HepG2 (cell line): ENCODE data around the gene MSI2. TPM values are rescaled to one million over a fixed set of nuclear protein-coding genes. Genes with fewer than 3 reads are reported as not detected.

Source experiments
- EHMT2 ChIP-seq: fragments of 200-600 bp; sonication (generic); IDR thresholded peaks from 2 replicates; pipeline ENCODE4 v1.7.0; 2017; ENCODE audit warnings: antibody characterized with exemption, low read depth, low read length, borderline replicate concordance
- FLYWCH1 ChIP-seq: sonication (generic); formaldehyde crosslinking; IDR thresholded peaks from 2 replicates; pipeline ENCODE4 v1.8.1; 2023; ENCODE audit warnings: mild to moderate bottlenecking, missing genetic modification reagents
- HNRNPUL1 ChIP-seq: fragments of 200-400 bp; formaldehyde crosslinking; IDR thresholded peaks from 2 replicates; pipeline ENCODE4 v1.6.1; 2017; ENCODE audit warnings: low read depth, mild to moderate bottlenecking, low read length, moderate library complexity
- HOXA3 ChIP-seq: sonication (generic); formaldehyde crosslinking; IDR thresholded peaks from 2 replicates; pipeline ENCODE4 v1.5.0; 2020; ENCODE audit warnings: missing genetic modification reagents
- MED13 ChIP-seq: sonication (generic); formaldehyde crosslinking; IDR thresholded peaks from 2 replicates; pipeline ENCODE4 v1.5.0; 2020; ENCODE audit warnings: missing genetic modification reagents
- MTA1 ChIP-seq: sonication (generic); formaldehyde crosslinking; IDR thresholded peaks from 2 replicates; pipeline ENCODE4 v1.4.0; 2020; ENCODE audit warnings: missing genetic modification reagents, mild to moderate bottlenecking, borderline replicate concordance
- NFE2 ChIP-seq: sonication (generic); formaldehyde crosslinking; IDR thresholded peaks from 2 replicates; pipeline ENCODE4 v1.4.0; 2020; ENCODE audit warnings: missing genetic modification reagents
- PCBP2 ChIP-seq: fragments of 200-400 bp; formaldehyde crosslinking; optimal IDR thresholded peaks from 2 replicates; pipeline ENCODE3; 2018; ENCODE audit warnings: low read length, low read depth; ENCODE audit not compliant: poor library complexity, severe bottlenecking
- PPARG ChIP-seq: conservative IDR thresholded peaks from 2 replicates; pipeline ENCODE4 v1.6.1; 2016; ENCODE audit warnings: missing biosample characterization, missing genetic modification reagents
- SP5 ChIP-seq: IDR thresholded peaks from 2 replicates; pipeline ENCODE4 v1.6.1; 2016; ENCODE audit warnings: low read depth, borderline replicate concordance
- TAF1 ChIP-seq: sonication (generic); formaldehyde crosslinking; IDR thresholded peaks from 2 replicates; pipeline ENCODE4 v1.4.0; 2020; ENCODE audit warnings: missing genetic modification reagents
- WIZ ChIP-seq: sonication (generic); formaldehyde crosslinking; IDR thresholded peaks from 2 replicates; pipeline ENCODE4 v1.5.1; 2020; ENCODE audit warnings: mild to moderate bottlenecking, missing genetic modification reagents
- ZNF230 ChIP-seq: sonication (generic); formaldehyde crosslinking; IDR thresholded peaks from 2 replicates; pipeline ENCODE4 v1.4.0; 2020; ENCODE audit warnings: mild to moderate bottlenecking, missing genetic modification reagents
- ZNF280B ChIP-seq: sonication (generic); formaldehyde crosslinking; IDR thresholded peaks from 2 replicates; pipeline ENCODE4 v1.5.0; 2020; ENCODE audit warnings: missing genetic modification reagents, mild to moderate bottlenecking, borderline replicate concordance
- ZNF441 ChIP-seq: sonication (generic); formaldehyde crosslinking; IDR thresholded peaks from 2 replicates; pipeline ENCODE4 v1.7.0; 2021; ENCODE audit warnings: missing genetic modification reagents, borderline replicate concordance
- ZNF644 ChIP-seq: IDR thresholded peaks from 2 replicates; pipeline ENCODE4 v1.6.1; 2016; ENCODE audit warnings: low read depth
- ZNF660 ChIP-seq: sonication (generic); formaldehyde crosslinking; IDR thresholded peaks from 2 replicates; pipeline ENCODE4 v1.5.1; 2020; ENCODE audit warnings: mild to moderate bottlenecking, low read depth, missing genetic modification reagents, borderline replicate concordance
- ZNF772 ChIP-seq: sonication (generic); formaldehyde crosslinking; IDR thresholded peaks from 2 replicates; pipeline ENCODE4 v1.5.0; 2020; ENCODE audit warnings: mild to moderate bottlenecking, missing genetic modification reagents
- ZNF891 ChIP-seq: sonication (generic); formaldehyde crosslinking; IDR thresholded peaks from 2 replicates; pipeline ENCODE4 v1.5.0; 2020; ENCODE audit warnings: mild to moderate bottlenecking, missing genetic modification reagents
- ZSCAN22 ChIP-seq: sonication (generic); formaldehyde crosslinking; IDR thresholded peaks from 2 replicates; pipeline ENCODE4 v1.4.0; 2020; ENCODE audit warnings: mild to moderate bottlenecking, missing genetic modification reagents
- polyA plus RNA-seq, 8 experiments: library from polyadenylated mRNA; depleted of rRNA in 3 of 8; stranded (reverse) in 7 of 8; unstranded in 1 of 8; fragments of >200 nt; fragmentation: Illumina TruSeq in 4 of 8; extraction: Trizol in 4 of 8; gene quantifications; 2 replicates each; pipeline versions ENCODE4 v1.2.1 to v1.2.3, GENCODE V29; 2011 to 2016; ENCODE audit warnings: low read depth in 4 of 8, missing spikeins in 1 of 8, mixed read lengths in 1 of 8; ENCODE audit not compliant: insufficient read depth in 1 of 8
- total RNA-seq, 5 experiments: library from RNA; depleted of rRNA; stranded (reverse); fragments of >200 nt; fragmentation: Illumina TruSeq; extraction: Trizol; gene quantifications; 2 replicates each; pipeline ENCODE4 v1.2.3, GENCODE V29; 2016; ENCODE audit warnings: low read depth in 1 of 5
- TF ChIP-seq, protein P1 (sequence below): sonication (generic); formaldehyde crosslinking; IDR thresholded peaks from 2 replicates; pipeline ENCODE4 v1.4.0; 2020; ENCODE audit warnings: missing genetic modification reagents
- TF ChIP-seq, protein P2 (sequence below): IDR thresholded peaks from 2 replicates; pipeline ENCODE4 v1.4.0; 2020; ENCODE audit warnings: mild to moderate bottlenecking, missing genetic modification reagents

The MSI2 gene
- total and polyA plus RNA-seq, 2 of the 13 experiments (the other 11 are each of a cell fraction or from before 2014, with no cell fraction given) = 77.5 to 78.4 TPM

DNA sequence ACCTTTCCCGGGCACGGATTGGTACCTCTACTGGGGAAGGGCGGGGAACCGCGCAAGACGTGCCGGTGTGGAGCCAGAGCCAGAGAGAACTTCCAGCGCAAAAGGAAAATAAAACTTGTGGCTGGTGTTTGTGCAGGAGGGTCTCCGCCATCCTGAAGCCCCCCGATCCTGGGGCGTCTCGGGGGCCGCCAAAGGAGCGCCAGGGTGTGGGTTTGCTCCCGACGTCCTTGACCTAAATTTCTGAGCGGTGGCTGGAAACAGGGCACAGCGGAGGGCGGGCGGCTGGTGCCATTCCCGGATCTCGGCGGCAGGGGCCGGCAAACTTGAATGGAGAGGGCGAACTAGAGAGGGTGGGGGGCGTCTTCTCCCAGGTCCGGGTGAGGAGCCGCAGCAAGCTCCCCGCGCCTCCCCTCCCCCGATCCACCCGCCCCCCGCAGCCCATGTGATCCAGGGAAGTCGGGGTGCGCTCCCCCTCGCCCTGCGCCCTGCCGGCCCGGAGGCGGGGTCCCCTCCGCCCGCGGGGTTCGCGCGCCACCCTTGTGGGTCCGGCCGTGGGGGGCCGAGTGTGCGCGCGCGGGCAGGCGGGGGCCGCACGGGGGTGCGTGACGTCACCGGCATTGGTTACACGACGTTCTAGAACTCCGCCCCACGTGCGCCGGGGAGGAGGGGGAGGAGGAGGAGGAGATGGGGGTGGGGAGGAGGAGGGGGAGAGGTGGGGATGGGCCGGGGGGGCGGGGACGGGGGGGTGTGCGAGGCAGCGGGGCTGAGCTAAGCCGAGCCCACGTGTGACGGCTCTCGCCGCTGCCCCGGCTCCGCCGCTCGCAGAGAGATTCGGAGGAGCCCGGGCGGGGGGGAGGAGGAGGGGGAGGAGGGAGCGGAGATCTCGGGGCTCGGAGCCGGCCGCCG, at the start of gene MSI2 (continued):
- TF ChIP-seq PCBP2 (no peak), ZSCAN22 (no peak), MTA1 (CRISPR knock-in tag) (peak; percentile 58; the same call in 1 of the 2 replicates), MED13 (0 out of 2 replicates have a peak, but pooled peaks have one; percentile 40), TAF1 (CRISPR knock-in tag) (0 out of 2 replicates have a peak, but pooled peaks have one; percentile 8), ZNF644 (no peak), WIZ (no peak), ZNF660 (CRISPR knock-in tag) (no peak), HOXA3 (peak; percentile 77), HNRNPUL1 (no peak), ZNF891 (0 out of 2 replicates have a peak, but pooled peaks have one; percentile 34), ZNF772 (0 out of 2 replicates have a peak, but pooled peaks have one; percentile 53), SP5 (CRISPR knock-in tag) (peak; percentile 61), FLYWCH1 (CRISPR knock-in tag) (no peak), ZNF280B (CRISPR knock-in tag) (no peak), ZNF230 (no peak), ZNF441 (CRISPR knock-in tag) (peak; percentile 55; the same call in 1 of the 2 replicates), PPARG (CRISPR knock-in tag) (no peak), NFE2 (CRISPR knock-in tag) (no peak), EHMT2 (no peak)
- TF ChIP-seq, protein P1, sequence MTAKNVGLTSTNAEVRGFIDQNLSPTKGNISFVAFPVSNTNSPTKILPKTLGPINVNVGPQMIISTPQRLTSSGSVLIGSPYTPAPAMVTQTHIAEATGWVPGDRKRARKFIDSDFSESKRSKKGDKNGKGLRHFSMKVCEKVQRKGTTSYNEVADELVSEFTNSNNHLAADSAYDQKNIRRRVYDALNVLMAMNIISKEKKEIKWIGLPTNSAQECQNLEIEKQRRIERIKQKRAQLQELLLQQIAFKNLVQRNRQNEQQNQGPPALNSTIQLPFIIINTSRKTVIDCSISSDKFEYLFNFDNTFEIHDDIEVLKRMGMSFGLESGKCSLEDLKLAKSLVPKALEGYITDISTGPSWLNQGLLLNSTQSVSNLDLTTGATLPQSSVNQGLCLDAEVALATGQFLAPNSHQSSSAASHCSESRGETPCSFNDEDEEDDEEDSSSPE = no peak
- TF ChIP-seq, protein P2, sequence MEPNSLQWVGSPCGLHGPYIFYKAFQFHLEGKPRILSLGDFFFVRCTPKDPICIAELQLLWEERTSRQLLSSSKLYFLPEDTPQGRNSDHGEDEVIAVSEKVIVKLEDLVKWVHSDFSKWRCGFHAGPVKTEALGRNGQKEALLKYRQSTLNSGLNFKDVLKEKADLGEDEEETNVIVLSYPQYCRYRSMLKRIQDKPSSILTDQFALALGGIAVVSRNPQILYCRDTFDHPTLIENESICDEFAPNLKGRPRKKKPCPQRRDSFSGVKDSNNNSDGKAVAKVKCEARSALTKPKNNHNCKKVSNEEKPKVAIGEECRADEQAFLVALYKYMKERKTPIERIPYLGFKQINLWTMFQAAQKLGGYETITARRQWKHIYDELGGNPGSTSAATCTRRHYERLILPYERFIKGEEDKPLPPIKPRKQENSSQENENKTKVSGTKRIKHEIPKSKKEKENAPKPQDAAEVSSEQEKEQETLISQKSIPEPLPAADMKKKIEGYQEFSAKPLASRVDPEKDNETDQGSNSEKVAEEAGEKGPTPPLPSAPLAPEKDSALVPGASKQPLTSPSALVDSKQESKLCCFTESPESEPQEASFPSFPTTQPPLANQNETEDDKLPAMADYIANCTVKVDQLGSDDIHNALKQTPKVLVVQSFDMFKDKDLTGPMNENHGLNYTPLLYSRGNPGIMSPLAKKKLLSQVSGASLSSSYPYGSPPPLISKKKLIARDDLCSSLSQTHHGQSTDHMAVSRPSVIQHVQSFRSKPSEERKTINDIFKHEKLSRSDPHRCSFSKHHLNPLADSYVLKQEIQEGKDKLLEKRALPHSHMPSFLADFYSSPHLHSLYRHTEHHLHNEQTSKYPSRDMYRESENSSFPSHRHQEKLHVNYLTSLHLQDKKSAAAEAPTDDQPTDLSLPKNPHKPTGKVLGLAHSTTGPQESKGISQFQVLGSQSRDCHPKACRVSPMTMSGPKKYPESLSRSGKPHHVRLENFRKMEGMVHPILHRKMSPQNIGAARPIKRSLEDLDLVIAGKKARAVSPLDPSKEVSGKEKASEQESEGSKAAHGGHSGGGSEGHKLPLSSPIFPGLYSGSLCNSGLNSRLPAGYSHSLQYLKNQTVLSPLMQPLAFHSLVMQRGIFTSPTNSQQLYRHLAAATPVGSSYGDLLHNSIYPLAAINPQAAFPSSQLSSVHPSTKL (CRISPR knock-in tag) = peak; percentile 50
